GM12801 (cell line): Measurements from ENCODE around the gene ANKRD2.

Experiments
- TF ChIP-seq, protein P1 (sequence below): IDR thresholded peaks from one replicate; pipeline ENCODE4 v1.5.1; 2011; ENCODE audit warnings: control low read depth; ENCODE audit not compliant: insufficient read length; ENCODE audit errors: extremely low read depth

ANKRD2 gene

DNA sequence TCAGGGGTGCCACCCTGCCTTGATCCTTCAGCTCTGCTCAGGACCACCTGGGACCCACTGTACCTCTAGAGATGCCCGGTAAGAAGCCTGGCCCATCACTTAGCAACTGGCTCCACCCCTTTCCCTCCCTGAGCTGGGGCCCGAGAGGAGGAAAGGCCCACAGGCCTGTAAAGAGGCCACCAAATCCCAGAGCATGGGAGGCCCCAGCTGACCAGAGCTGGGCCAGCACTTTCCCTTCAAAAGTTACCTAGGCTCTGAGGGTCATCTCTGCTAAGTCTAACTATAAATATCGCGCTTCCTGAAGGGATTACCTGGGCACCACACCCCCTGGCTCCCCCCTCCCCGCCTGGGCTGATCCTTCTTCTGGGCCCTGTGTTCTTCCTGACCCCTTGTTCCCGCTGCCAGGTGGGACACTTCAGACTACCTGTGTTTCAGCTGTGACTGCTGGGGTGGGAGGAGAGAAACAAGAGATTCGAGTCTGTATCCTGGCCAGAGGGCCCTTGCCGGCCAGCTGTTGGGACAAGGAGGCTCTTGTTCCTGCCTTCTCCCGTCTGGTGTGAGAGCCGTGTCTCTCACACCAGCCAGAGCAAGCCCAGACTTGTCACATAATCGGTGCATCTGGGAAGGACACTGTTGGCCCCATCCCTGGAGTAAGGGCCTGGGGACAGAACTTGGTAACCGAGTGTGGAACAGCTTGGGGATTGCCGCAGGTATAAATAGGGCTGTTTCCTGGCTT is 22.8 kb upstream of the ANKRD2 start:
- TF ChIP-seq, protein P1, sequence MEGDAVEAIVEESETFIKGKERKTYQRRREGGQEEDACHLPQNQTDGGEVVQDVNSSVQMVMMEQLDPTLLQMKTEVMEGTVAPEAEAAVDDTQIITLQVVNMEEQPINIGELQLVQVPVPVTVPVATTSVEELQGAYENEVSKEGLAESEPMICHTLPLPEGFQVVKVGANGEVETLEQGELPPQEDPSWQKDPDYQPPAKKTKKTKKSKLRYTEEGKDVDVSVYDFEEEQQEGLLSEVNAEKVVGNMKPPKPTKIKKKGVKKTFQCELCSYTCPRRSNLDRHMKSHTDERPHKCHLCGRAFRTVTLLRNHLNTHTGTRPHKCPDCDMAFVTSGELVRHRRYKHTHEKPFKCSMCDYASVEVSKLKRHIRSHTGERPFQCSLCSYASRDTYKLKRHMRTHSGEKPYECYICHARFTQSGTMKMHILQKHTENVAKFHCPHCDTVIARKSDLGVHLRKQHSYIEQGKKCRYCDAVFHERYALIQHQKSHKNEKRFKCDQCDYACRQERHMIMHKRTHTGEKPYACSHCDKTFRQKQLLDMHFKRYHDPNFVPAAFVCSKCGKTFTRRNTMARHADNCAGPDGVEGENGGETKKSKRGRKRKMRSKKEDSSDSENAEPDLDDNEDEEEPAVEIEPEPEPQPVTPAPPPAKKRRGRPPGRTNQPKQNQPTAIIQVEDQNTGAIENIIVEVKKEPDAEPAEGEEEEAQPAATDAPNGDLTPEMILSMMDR = no peak

DNA sequence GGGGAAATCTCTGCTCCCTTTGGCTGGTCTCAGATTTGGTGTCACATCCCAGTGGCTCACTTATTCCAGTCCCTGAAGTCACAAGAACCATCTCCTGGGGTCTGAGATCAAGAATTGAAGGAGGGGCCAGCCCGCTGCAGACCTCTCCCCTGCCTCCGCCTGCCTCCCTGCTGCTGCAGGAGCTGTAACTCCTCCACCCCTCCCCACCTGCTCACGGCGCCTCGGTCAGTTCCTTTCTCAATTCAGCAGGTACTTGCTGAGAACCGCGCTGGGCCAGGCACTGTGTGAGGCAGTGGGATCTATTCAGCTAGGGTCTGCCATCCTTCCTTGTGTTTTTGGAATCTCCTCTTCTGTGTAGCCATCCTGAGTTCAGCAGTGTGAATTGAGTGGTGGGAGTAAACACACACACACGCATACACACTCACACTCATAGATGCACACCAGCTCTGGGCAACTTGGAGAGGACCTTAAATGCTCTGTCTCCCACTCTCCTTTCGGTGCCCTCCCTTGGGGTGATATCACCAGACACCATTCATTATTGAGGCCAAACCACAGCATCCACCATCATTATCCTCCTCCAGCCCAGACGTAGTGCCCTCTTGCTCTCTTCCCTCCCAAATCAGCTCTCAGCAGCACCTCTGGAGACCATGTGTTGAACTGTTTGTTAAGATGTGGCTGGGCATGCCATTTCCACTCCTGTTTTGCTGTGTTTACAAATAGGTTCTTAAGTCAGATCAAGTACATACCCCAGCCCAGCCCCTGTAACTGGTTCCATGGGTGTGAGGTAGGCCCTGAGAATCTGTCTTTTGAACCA is 22.0 kb upstream of the ANKRD2 start:
- TF ChIP-seq, protein P1 = no peak

DNA sequence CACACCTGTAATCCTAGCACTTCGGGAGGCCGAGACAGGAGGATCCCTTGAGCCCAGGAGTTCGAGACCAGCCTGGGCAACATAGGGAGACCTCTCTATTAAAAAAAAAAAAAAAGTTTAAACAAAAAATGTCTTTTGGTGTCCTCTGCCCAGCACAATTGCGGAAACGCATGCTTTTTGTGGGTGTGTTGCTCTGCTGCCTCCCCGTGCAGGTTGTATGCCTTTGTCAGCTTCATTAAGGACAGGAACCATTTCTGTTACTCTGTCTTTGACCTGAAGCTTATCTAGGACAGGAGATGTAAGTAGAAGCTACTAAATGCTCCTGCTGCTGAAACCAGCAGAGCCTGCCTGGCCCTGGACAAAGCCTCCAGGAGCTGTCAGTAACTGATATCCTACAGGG is 21.3 kb upstream of the ANKRD2 start:
- TF ChIP-seq, protein P1 = no peak

DNA sequence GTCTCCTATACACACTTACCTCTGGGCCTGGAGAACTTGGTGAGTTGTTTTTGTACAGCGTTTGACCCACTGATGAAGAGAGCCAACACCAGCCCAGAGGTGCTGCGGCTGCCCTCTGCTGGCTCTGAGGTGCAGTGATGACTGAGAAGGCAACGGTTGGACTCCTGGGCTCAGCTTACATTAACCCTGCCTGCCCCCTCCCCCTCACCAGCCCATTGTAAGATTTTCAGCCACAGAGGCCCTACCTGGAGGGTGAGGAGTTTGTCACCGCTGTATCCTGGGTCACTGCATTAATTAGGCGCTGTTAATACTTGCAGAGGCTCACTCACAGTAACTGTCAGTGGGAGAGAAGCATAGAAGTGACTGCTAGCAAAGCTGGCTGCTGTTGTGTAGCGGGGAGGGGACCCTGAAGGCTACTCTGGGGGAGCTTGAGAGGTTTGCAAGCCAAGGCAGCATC is 19.0 kb upstream of the ANKRD2 start:
- TF ChIP-seq, protein P1 = no peak

DNA sequence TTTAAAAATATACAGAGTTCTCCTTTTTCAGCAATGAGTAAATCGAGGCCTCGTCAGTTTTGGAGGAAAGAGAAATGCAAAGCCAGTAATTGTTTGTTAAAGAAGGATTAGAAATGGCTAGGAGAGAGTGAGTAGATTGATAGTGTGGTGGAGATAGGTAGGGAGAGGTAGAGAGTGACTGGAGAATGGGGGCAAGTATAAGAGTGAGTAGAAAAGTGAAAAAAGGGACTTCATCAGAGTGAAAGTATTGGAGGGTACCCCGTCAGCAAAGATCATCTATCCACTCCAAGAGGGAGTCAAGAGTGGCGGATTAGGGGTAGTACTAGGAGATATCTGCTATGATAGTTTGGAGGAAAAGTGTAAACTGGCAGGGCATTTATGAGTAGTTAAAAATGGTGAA is 9.2 kb upstream of the ANKRD2 start:
- TF ChIP-seq, protein P1 = no peak

DNA sequence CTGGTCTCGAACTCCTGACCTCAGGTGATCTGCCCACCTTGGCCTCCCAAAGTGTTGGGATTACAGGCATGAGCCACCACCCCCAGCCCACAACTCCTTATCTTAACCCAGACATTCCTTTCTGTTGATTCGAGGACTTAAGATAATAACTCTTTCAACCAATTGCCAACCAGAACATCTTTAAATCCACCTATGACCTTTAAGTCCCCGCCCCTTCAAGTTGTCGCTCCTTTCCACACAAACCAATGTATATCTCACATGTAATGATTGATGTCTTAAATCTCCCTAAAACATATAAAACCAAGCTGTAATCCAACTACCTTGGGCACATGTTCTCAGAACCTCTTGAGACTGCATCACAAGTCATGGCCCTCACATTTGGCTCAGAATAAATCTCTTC is 7.8 kb upstream of the ANKRD2 start:
- TF ChIP-seq, protein P1 = no peak

DNA sequence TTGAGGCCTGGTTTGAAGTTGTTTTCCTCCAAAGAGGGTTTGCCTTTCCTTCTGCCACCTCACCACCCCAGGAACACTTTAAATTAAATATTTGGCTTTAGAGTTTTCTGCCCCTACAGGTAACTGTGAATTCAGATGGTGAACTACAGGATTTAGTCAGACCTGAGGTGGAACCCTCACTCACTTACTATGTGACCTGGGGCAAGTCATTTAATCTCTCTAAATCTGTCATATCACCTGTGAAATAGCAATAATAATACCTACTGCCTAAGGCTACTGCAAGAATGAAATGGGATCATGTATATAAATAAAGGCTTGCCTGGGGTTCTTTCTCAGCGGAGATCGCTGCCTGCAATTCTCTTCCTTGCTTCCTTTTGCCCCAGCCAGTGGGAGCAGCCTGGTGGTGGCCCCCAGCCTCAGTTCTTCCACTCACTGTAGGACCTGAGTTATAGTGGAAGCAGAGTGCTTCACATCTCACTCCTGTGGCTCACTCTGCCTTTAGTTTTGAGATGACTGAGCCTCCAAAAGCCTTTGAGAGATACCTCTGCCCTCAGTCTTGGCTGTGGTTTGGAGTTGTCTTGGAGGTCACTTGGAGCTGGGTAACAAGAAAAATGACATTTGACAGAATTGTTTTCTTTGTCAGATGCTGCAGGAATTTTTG is 6.1 kb upstream of the ANKRD2 start:
- TF ChIP-seq, protein P1 = no peak
